MG63 (cell line): Measurements from ENCODE around the gene IFNL1. TPM values are rescaled to one million over a fixed set of nuclear protein-coding genes. Genes with fewer than 3 reads are reported as not detected.
"Not testable (repeated sequence)": the region's sequence is repeated elsewhere in the genome, so short reads cannot be mapped to it uniquely, and the experiment has no call there.

ENCODE experiments used
- DNase-seq: peaks from one replicate; pipeline ENCODE4 v3.0.0-alpha.2; 2020
- H3K27me3 ChIP-seq: fragments of 250-450 bp; sonication (Bioruptor Pico); 2 replicates; pipeline ENCODE4 v1.5.1; 2020; ENCODE audit warnings: mild to moderate bottlenecking, moderate library complexity
- H3K36me3 ChIP-seq: fragments of 250-450 bp; sonication (Bioruptor Pico); 2 replicates; pipeline ENCODE4 v1.5.1; 2020; ENCODE audit warnings: mild to moderate bottlenecking, moderate library complexity
- H3K4me3 ChIP-seq: fragments of 250-450 bp; sonication (Bioruptor Pico); 2 replicates; pipeline ENCODE4 v1.5.1; 2020; ENCODE audit warnings: mild to moderate bottlenecking, moderate library complexity
- H3K9me3 ChIP-seq: fragments of 250-450 bp; sonication (Bioruptor Pico); 2 replicates; pipeline ENCODE4 v1.5.1; 2020; ENCODE audit warnings: mild to moderate bottlenecking, moderate library complexity
- total RNA-seq: library from RNA; depleted of rRNA; stranded (reverse); fragments of >200 nt; shearing (Covaris generic); gene quantifications from 2 replicates; pipeline ENCODE4 v1.2.3, GENCODE V29; 2014; ENCODE audit warnings: low replicate concordance

Gene IFNL1
- total RNA-seq, 1 experiment from 2014 or later, result not detected

DNA sequence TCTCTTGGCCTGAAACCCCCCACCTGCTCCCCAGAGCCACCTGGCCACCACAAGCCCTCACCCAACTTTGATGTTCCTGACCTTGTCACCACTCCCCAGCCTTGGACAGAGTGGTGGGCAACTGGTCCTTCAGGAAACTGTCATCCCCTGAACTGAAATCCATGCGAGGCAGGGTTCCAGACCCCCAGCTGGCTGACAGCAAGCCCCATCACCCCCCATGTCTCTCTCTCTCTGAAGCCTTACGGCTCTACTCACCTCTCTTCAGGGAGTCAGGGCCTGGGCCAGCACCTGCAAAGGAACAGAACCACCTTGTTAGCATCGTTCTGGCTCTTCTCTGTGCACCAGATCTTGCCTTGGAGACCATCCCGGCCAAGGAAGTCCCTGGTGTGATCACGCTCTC is 21.9 kb downstream of the IFNL1 start:
- H3K9me3 ChIP-seq, result no peaks in the 10 kb centered on the region

DNA sequence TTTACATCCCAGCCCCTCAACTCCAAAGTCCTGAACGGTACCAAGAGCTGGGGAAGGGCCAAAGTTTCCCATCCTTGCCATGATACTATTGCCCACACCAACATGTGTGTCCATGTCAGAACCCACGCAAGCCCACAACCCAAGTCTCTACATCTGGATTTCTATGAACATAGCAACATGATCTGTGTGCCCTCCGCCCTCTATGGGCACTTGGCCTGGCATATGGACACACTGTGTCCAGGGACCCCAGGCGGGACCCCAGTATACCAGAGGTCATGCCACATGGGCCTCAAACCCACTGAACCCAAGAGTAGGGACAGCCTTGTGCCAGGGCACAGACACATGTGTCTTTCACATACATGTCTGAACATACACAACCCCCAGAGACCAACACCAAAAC is 22.5 kb downstream of the IFNL1 start:
- Histone ChIP-seq H3K36me3 (0 out of 2 replicates have a peak, but pooled peaks cover 2% of the 10 kb centered on the region), H3K4me3 (no peak overlapping the region), H3K27me3 (peaks cover 5% of the 10 kb centered on the region; the same call in 1 of the 2 replicates), H3K9me3 (no peaks in the 10 kb centered on the region)
- DNase-seq, result no peak

More for the DNA sequence above, 21.9 kb downstream of the IFNL1 start:
- no peak for DNase-seq
- Histone ChIP-seq H3K27me3 (peaks cover 5% of the 10 kb centered on the region; the same call in 1 of the 2 replicates), H3K4me3 (no peak overlapping the region), H3K36me3 (0 out of 2 replicates have a peak, but pooled peaks cover 2% of the 10 kb centered on the region)

DNA sequence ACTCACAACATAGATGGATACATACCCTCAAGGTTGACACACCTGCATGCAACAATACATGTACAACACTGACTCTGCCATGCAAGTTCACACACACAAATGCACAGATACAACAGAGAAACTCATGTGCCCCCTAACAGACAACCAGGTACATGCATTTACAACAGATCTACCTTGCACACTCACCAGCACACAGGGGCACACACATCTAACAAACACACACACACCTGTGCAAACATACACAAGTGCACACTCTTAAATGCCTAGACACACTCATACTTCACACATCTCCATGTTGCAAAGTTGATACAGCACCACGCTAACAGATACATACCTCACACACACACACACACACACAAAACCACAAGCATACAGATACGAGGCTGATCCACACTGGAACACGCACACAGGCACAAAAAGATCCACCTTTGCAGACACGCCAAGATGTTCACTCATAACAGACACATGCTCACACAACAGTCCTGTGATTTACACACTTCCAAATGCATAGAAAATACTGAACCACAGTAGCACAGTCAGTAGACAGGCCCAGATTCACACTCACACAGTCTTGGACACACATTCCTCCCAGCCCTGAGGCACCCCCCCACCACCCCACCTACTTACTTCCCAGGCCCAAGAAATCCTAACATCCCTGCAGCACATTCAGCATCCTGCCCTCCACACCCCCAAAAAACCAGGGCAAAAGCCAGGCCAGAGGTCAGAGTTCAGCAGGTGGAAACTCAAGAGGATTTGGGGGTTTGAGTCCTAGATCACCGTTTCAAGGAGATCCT is 23.1 kb downstream of the IFNL1 start:
- H3K9me3 ChIP-seq, result no peaks in the 10 kb centered on the region
- H3K36me3 ChIP-seq, result 0 out of 2 replicates have a peak, but pooled peaks cover 2% of the 10 kb centered on the region
- no peak for DNase-seq
- peaks cover 5% of the 10 kb centered on the region; the same call in 1 of the 2 replicates for H3K27me3 ChIP-seq
- peak overlapping the region; percentile 61 for H3K4me3 ChIP-seq

DNA sequence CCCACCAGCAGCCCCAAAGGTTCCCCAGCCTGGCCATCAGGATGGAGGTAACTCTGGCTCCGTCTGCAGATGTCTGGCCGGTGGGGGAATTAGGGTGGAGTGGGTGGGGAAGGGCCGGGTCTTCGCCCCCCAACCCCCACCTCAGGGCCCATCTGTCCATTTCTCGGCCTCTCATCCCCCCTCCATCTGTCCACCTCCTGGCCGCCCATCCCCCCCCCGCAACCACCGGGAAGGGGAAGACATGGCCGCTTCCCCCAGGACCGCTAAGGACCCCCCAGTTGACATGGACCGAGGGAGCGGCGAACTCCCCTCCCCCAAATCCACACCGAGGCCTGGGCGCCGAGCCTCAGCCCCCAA is 23.7 kb downstream of the IFNL1 start:
- no peaks in the 10 kb centered on the region for H3K9me3 ChIP-seq
- 0 out of 2 replicates have a peak, but pooled peaks cover 2% of the 10 kb centered on the region for H3K36me3 ChIP-seq
- H3K4me3 ChIP-seq, result peak overlapping the region; percentile 61
- no peak for DNase-seq
- peaks cover 5% of the 10 kb centered on the region; the same call in 1 of the 2 replicates for H3K27me3 ChIP-seq

DNA sequence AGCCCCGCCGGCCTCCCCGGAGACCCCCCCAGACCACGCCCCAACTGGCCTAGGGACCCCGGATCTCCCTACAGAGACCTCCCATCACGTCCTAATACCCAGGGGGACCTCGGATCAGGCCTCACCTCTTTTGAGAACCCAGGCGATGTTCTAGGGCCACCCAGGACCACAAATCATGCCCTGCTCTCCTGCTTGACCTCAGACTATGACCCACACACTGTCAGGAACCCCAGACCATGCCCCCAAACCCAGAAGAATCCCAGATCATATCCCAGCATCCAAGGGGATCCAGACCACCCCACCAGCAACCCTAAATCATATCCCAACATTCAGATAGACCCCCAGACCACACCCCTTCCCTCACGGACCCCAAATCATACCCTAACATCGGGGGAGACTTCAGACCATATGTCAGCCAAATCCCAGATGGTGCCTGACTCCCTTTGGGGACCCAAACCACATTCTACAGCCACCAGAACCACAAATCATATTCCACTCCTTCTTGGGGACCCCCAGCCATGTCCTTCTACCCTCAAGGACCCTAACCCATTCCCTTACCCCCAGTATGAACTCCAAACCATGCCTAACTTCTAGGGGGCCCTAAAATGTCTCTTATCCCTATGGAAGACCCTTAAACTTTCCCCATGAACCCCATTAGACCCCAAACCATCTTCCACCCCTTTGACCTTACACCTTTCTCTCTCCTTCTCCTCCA is 25.1 kb downstream of the IFNL1 start:
- no peaks in the 10 kb centered on the region for H3K36me3 ChIP-seq
- H3K4me3 ChIP-seq, result peak overlapping the region; percentile 16
- no peaks in the 10 kb centered on the region for H3K9me3 ChIP-seq
- no peak for DNase-seq
- peaks cover 5% of the 10 kb centered on the region; the same call in 1 of the 2 replicates for H3K27me3 ChIP-seq

DNA sequence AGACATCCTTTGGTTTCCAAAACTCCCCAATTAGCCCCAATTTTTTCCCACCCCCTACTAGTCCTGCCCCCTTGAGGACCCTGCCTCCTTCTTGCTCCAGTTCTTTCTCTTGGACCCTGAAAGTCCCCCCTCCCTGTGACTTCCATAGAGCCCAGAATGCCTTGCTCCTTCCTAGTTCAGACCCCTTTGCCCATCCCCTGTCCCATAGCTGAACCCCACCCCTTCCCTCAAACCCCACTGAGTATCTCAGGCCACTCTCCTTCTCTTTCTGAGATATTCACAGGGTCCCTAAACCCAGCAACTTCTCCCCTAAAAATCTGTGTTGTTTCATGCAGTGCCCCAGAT is 25.6 kb downstream of the IFNL1 start:
- DNase-seq, result no peak
- no peaks in the 10 kb centered on the region for H3K36me3 ChIP-seq
- H3K9me3 ChIP-seq, result no peaks in the 10 kb centered on the region
- no peak overlapping the region for H3K4me3 ChIP-seq
- peaks cover 5% of the 10 kb centered on the region; the same call in 1 of the 2 replicates for H3K27me3 ChIP-seq

DNA sequence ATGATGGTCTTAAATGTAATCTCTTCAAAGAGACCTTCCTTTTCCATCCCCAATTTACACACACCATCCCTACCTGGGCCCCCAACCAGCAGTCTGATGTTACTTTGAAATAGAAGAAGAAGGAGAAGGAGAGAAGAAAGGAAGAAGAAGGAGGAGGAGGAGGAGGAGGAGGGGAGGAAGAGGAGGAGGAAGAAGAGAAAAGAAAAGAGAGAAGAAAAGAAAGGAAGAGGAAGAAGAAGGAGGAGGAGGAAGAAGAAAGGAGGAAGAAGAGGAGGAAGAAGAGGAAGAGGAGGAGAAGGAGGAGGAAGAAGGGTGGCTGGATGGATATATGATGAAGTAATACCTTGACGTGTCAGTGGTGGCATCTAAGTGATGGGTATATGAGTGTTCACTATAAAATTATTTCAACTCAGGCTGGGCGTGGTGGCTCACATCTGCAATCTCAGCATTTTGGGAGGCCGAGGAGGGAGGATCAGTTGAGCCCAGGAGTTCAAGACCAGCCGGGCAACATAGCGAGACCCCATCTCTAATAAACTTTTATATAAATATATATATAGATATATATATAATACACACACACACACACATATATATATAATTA is 28.1 kb downstream of the IFNL1 start:
- Histone ChIP-seq H3K36me3 (no peaks in the 10 kb centered on the region), H3K4me3 (no peak overlapping the region), H3K9me3 (no peaks in the 10 kb centered on the region), H3K27me3 (peaks cover 5% of the 10 kb centered on the region; the same call in 1 of the 2 replicates)
- no peak for DNase-seq

DNA sequence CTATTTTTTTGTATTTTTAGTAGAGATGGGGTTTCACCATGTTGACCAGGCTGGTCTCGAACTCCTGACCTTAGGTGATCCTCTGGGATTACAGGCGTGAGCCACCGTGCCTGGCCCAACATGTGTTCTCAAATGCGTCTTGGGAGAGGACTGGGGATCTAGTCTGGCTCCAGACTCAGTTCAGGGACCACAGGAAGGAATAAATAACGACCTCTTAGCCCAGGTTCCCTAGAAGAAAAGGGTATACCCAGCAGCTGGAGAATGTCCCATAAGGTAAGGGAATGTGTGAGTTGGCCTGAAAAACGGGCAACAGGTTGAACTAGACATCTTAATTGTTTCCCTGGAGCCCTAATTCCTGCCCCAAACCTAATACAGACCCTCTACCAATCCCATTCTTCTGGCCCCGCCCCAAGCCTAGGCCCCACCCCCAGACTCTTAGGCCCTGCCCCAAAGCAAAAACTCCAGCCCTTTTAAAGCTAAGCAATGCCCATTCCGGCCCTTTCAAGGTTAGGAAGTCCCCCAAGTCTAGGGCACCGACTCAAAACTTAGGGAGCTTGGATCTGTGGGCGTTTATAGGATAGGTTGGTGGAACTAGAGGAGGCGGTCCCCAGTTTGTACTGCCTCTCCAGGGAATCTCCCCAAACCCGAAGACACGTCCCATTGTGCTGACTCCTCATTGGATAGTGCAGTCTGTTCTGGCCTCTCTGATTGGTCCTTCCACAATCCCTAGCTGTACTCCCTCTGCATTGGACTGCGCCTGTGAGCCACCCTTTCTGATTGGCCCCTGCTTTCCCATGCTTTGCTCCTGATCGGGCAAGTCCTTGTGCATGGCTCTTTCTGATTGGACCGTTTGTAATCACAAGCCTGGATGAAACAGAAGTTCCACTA is 29.8 kb downstream of the IFNL1 start:
- Histone ChIP-seq H3K9me3 (no peaks in the 10 kb centered on the region), H3K4me3 (no peak overlapping the region)
- DNase-seq, result no peak

DNA sequence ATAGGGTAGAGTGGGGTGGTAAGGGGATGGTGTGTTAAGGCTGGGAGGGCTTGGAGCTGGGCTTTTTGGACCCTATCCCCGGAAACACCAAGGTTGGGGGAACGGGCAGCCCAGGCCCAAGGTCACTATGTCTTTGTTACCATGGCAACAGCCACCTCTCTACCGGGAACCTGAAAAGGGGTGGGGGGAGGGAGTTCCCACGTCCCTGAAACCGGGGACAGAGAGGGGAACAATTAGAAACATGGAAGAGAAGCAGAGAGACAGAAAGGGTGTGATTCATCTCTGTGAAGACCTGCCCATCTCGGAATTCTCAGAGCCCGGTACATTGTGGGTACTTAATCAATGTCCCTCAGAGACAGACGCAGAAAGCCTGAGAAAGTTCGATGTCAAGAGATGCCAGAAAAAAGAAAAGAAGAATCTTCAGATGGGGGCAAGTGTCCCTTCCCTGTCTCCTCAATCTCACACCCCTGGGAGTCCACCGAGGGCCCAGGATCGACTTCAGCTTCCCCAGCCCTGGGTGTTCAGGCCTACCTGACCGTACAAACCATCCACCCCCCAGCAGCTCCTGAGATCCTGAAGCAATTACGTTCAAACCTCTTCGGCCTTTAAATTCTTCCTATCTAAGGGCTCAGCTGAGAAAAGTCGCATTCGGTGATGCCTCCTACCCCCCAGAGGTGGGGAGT is 31.3 kb downstream of the IFNL1 start:
- Histone ChIP-seq H3K36me3 (no peaks in the 10 kb centered on the region), H3K27me3 (no peaks in the 10 kb centered on the region), H3K4me3 (no peak overlapping the region), H3K9me3 (no peaks in the 10 kb centered on the region)
- no peak for DNase-seq

More for the DNA sequence above, 29.8 kb downstream of the IFNL1 start:
- Histone ChIP-seq H3K36me3 (no peaks in the 10 kb centered on the region), H3K27me3 (peaks cover 5% of the 10 kb centered on the region; the same call in 1 of the 2 replicates)

DNA sequence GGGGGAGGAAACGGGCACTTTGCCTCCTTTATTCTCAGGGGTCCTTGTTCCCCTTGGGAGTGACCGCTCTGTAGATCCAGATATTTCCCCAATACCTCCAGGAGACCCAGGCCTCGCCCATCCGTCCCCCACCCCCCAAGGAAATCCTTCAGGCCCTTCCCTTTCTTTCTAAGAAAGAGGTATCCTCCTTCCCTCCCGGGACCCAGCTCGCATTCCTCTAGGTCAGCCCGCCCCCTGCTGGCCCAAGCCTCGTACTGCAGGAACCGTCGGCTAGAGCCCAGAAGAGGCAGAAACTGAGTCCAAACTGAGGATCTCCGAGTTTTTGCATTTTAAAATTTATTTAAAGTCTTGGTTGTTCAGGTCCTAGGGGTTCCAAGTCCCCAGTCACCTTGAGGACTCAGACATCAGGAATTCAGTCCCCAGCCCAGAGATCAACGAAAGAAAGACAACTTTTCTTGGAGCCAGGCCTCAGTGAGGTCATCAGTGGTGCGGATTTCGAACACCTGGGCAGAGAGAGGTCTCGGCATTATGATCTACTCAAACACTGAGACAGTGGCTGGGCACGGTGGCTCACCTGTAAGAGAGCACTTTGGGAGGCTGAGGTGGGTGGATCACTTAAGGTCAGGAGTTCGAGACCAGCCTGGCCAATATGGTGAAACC is 32.0 kb downstream of the IFNL1 start:
- no peaks in the 10 kb centered on the region for H3K27me3 ChIP-seq
- H3K36me3 ChIP-seq, result no peaks in the 10 kb centered on the region
- no peak overlapping the region for H3K4me3 ChIP-seq
- H3K9me3 ChIP-seq, result no peaks in the 10 kb centered on the region
- peak; percentile 67 for DNase-seq

DNA sequence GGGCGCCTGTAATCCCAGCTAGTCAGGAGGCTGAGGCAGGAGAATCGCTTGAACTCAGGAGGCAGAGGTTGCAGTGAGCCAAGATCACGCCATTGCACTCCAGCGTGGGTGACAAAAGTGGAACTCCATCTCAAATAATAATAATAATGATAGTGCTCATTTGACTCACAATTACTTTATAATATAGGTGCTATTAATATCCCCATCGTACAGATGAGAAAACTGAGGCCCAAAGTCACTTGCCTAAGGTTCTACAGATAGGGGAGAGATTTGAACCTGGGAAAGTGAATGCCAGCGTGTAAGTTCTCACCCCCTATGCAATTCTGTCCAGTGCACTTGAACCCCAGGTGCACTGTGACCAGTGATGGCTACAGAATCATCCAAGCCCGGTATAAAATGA is 33.7 kb downstream of the IFNL1 start:
- Histone ChIP-seq H3K4me3 (no peak overlapping the region), H3K27me3 (no peaks in the 10 kb centered on the region), H3K9me3 (no peaks in the 10 kb centered on the region), H3K36me3 (no peaks in the 10 kb centered on the region)
- no peak for DNase-seq

DNA sequence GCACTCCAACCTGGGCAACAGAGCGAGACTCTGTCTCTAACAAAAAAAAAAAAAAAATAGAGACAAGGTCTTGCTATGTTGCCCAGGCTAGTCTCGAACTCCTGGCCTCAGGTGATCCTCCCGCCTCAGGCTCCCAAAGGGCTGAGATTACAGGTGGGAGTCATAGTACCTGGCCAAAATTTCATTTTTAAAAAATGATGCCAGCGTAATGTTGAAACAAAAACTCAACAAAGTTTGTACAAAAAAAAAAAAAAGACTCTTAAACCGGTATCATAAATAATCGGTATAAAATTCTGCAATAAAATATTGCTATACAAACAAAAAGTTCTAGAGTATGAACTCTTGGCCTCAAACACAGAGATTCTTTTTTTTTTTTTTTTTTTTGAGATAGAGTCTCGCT is 36.1 kb downstream of the IFNL1 start:
- DNase-seq, result no peak
- no peaks in the 10 kb centered on the region for H3K36me3 ChIP-seq
- no peak overlapping the region for H3K4me3 ChIP-seq
- no peaks in the 10 kb centered on the region for H3K27me3 ChIP-seq
- H3K9me3 ChIP-seq, result no peaks in the 10 kb centered on the region

DNA sequence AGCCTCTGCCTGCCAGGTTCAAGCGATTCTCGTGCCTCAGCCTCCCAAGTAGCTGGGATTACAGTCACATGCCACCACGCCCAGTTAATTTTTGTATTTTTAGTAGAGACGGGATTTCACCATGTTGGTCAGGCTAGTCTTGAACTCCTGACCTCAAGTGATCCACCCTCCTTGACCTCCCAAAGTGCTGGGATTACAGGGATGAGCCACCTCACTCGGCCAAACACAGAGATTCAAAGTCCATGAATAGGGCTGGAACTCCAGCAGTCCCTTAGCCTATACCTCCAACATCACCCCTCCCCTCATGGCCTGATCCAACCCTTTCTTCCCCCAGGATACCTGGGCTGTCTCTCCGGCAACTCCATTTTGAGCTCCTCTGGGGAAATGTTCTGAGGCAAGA is 36.5 kb downstream of the IFNL1 start:
- H3K9me3 ChIP-seq, DNase-seq, H3K36me3 ChIP-seq, H3K27me3 ChIP-seq, H3K4me3 ChIP-seq: not testable (repeated sequence)

DNA sequence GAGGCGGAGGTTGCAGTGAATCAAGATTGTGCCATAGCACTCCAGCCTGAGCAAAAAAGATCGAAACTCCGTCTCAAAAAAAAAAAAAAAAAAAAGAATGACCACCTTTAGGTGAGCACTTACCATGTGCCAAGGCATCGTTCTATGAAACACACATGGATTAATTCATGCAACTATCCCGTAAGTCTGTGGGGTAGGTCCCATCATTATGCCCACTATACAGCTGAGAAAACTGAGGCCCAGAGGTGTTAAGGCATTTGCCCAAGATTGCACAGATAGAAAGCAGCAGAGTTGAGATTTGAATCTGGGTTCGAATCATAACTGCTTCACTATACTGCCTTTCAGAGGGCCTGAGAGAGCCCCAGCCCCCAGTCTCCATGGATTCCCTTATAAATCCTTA is 37.3 kb downstream of the IFNL1 start:
- DNase-seq, result no peak
- H3K36me3 ChIP-seq, result no peaks in the 10 kb centered on the region
- no peak overlapping the region for H3K4me3 ChIP-seq
- H3K27me3 ChIP-seq, result no peaks in the 10 kb centered on the region
- no peaks in the 10 kb centered on the region for H3K9me3 ChIP-seq

DNA sequence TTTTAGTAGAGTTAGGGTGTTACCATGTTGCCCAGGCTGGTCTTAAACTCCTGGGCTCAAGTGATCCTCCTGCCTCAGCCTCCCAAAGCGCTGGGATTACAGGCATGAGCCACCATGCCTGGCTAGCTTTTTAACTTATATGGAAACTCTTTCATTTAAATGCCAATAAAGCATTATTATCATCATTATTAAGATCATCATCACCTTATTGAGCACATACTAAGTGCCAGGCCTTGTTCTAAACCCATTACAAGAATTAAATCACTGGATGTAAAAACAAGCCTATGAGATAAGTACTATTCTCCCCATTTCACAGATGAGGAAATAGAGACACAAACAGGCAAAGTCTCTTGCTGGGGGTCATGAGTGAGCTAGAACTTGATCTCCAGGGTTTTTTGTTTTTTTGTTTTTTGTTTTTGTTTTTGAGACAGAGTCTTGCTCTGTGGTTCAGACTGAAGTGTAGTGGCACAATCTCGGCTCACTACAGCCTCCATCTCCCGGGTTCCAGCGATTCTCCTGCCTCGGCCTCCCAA is 38.3 kb downstream of the IFNL1 start:
- Histone ChIP-seq H3K27me3 (no peaks in the 10 kb centered on the region), H3K9me3 (no peaks in the 10 kb centered on the region), H3K36me3 (no peaks in the 10 kb centered on the region), H3K4me3 (no peak overlapping the region)
- no peak for DNase-seq
